Neural crest cell (in vitro differentiated cells): ENCODE results near the gene ZSWIM7. TPM values are rescaled to one million over a fixed set of nuclear protein-coding genes. Genes with fewer than 3 reads are reported as not detected.

Source experiments
- DNase-seq: peaks from one replicate; pipeline ENCODE4 v3.0.0; 2021; ENCODE audit warnings: low read depth, mixed read lengths, low spot score
- H3K27ac Mint-ChIP-seq: one replicate; pipeline ENCODE4 v1.8.0; 2021; ENCODE audit warnings: mild to moderate bottlenecking, mixed read lengths; ENCODE audit not compliant: unreplicated experiment
- H3K27me3 Mint-ChIP-seq: 2 replicates; pipeline ENCODE4 v1.8.0; 2021; ENCODE audit warnings: low read depth, mild to moderate bottlenecking, mixed read lengths
- H3K36me3 Mint-ChIP-seq: 2 replicates; pipeline ENCODE4 v1.8.0; 2021; ENCODE audit warnings: low read depth, mild to moderate bottlenecking, mixed read lengths
- H3K4me1 Mint-ChIP-seq: 2 replicates; pipeline ENCODE4 v1.8.0; 2021; ENCODE audit warnings: mixed read lengths
- H3K4me3 Mint-ChIP-seq: one replicate; pipeline ENCODE4 v1.8.0; 2021; ENCODE audit warnings: mild to moderate bottlenecking, mixed read lengths
- H3K9me3 Mint-ChIP-seq: 2 replicates; pipeline ENCODE4 v1.8.0; 2021; ENCODE audit warnings: mixed read lengths
- CTCF ChIP-seq: fragments of 200-600 bp; sonication (generic); conservative IDR thresholded peaks from 2 replicates; pipeline ENCODE4 v1.5.0; 2021; ENCODE audit warnings: antibody characterized with exemption, mild to moderate bottlenecking
- total RNA-seq: library from RNA; stranded (reverse); gene quantifications from 2 replicates; pipeline ENCODE4 v1.2.1, GENCODE V29; 2021

Gene ZSWIM7
- total RNA-seq, 1 donor from 2014 or later, result 39.0 TPM

DNA sequence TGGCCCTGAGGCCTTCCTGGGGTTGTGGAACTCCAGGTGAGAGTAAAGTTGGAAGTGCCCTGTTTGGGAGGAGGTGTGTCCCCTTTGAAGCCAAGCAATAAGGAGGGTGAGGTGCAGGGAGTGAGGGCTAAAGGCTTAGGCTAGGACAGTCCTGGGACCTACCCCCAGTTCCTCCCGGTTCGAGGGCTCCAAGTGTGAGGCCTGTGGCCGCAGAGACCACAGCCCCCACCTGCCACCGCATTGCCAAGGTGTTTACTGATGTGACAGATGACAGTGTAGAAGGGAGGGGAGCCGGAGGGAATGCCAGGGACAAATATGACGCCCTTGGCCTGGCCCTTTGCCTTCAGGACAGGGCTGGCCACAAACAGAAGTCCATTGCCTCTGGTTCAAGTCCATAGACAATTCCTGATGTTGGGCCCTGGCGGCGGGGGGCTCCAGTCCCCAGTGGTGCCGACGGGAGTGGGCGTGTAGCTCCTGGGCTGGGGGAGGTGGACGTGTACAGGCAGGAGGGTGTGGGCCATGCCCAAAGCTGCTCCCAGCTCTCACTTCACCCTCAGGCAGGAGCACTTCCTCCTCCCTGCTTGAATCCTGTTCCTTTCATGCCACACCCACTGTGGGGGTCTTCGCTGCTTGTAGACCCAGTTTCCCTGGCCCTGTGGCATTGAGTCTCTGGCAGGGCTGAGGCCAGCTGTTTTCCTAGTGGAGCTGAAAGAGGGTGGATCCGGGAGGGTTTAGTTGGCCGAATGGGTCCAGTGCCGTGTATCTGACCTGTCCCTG is 51.3 kb downstream of the ZSWIM7 start:
- TF ChIP-seq CTCF, result no peak
- H3K27me3 Mint-ChIP-seq, result peaks cover 38% of the 10 kb centered on the region
- DNase-seq, result no peak
- peak overlapping the region; percentile 90 for H3K27ac Mint-ChIP-seq
- no peak overlapping the region for H3K4me3 Mint-ChIP-seq
- H3K9me3 Mint-ChIP-seq, result no peaks in the 10 kb centered on the region
- H3K36me3 Mint-ChIP-seq, result no peaks in the 10 kb centered on the region
- H3K4me1 Mint-ChIP-seq, result peaks cover 11% of the 10 kb centered on the region

GRCh38 chr17:15947271-15947670 is 52.2 kb downstream of the ZSWIM7 start:
- Mint-ChIP-seq H3K4me3 (peak overlapping the region; percentile 58), H3K9me3 (no peaks in the 10 kb centered on the region), H3K36me3 (no peaks in the 10 kb centered on the region), H3K4me1 (peaks cover 11% of the 10 kb centered on the region), H3K27me3 (peaks cover 42% of the 10 kb centered on the region), H3K27ac (no peak overlapping the region)
- DNase-seq, result no peak
- no peak for TF ChIP-seq CTCF

DNA sequence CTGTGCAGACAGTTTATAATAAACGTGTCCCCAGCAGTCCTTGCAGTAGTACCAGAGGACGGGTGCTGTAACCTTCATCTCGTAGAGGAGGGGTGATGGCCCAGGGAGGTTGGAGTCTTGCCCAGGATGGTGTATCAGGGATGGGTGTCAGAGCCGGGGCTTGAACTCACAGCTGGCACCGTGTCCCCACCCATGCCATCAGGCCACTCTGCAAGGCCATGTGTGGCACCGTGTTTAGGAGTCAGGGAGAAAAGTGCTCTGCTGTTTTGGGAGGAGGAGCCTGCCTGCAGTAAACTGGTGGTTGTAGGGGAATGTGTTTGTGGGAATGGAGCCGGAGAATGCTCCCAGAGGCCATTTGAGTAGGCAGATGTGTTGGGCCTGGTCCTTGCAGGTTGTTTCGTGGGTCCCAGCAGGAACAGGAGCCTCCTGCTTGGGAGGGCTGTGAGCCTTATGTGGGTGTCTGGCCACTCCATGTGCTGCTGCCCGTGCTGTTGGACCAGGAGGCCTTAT is 52.8 kb downstream of the ZSWIM7 start:
- Mint-ChIP-seq H3K9me3 (no peaks in the 10 kb centered on the region), H3K4me1 (peaks cover 11% of the 10 kb centered on the region), H3K27me3 (peaks cover 42% of the 10 kb centered on the region), H3K27ac (no peak overlapping the region), H3K4me3 (peak overlapping the region; percentile 6), H3K36me3 (no peaks in the 10 kb centered on the region)
- TF ChIP-seq CTCF, result no peak
- DNase-seq, result no peak

- DNase-seq, result no peak
- H3K27me3 Mint-ChIP-seq, result peaks cover 44% of the 10 kb centered on the region
- H3K27ac Mint-ChIP-seq, result no peak overlapping the region
- H3K4me1 Mint-ChIP-seq, result peaks cover 11% of the 10 kb centered on the region
- H3K9me3 Mint-ChIP-seq, result no peaks in the 10 kb centered on the region
- H3K36me3 Mint-ChIP-seq, result no peaks in the 10 kb centered on the region
- no peak for TF ChIP-seq CTCF
- peak overlapping the region; percentile 74 for H3K4me3 Mint-ChIP-seq
These were observed 53.8 kb downstream of the ZSWIM7 start for GRCh38 chr17:15945527-15946191.

GRCh38 chr17:15944759-15945526 is 54.6 kb downstream of the ZSWIM7 start, which contains the start of gene ADORA2B:
ADORA2B (plus strand) TSS chr17:15945130; CDS start chr17:15945249, 119 bp downstream.
- Mint-ChIP-seq H3K36me3 (no peaks in the 10 kb centered on the region), H3K27me3 (peaks cover 44% of the 10 kb centered on the region), H3K27ac (peak within 1 kb of the TSS; percentile 93), H3K4me3 (peak within 1 kb of the TSS; percentile 85), H3K4me1 (peaks cover 11% of the 10 kb centered on the region), H3K9me3 (no peaks in the 10 kb centered on the region)
- peak; percentile 59 for TF ChIP-seq CTCF
- peak; percentile 63 for DNase-seq
